Gastroesophageal sphincter (tissue), 4 donors: ENCODE data around the gene ARHGAP24. TPM values are rescaled to one million over a fixed set of nuclear protein-coding genes. Genes with fewer than 3 reads are reported as not detected.

Experiments used
- ATAC-seq: fragments of 150-250 bp; one replicate; pipeline ENCODE4 v1.9.1; 2016; ENCODE audit warnings: mild to moderate bottlenecking, moderate library complexity
- H3K27ac ChIP-seq, 4 donors: fragments of 200-600 bp; sonication (generic) in 3 of 4; 1 replicate in 3 of 4; 2 replicates in 1 of 4; pipeline ENCODE4 v1.5.1; 2016 to 2019
- H3K27me3 ChIP-seq: fragments of 200-600 bp; sonication (generic); one replicate; pipeline ENCODE4 v1.5.1; 2019
- H3K36me3 ChIP-seq, 2 donors: fragments of 200-600 bp; sonication (generic); one replicate each; pipeline ENCODE4 v1.5.1; 2019; ENCODE audit warnings: control low read depth in 1 of 2
- H3K4me1 ChIP-seq, 3 donors: fragments of 200-600 bp; sonication (generic); 1 replicate in 2 of 3; 2 replicates in 1 of 3; pipeline ENCODE4 v1.5.1; 2016 to 2019; ENCODE audit warnings: control low read depth in 2 of 3
- H3K4me3 ChIP-seq, 2 donors: fragments of 200-600 bp; sonication (generic); one replicate each; pipeline ENCODE4 v1.5.1; 2019; ENCODE audit warnings: mild to moderate bottlenecking in 1 of 2, moderate library complexity in 1 of 2
- H3K9me3 ChIP-seq, 3 donors: fragments of 200-600 bp; sonication (generic); one replicate each; pipeline ENCODE4 v1.5.1; 2017 to 2019; ENCODE audit warnings: control low read depth in 2 of 3
- EP300 ChIP-seq: sonication (generic); formaldehyde crosslinking; IDR thresholded peaks from one replicate; pipeline ENCODE4 v1.6.1; 2017; ENCODE audit warnings: antibody characterized with exemption, mild to moderate bottlenecking
- POLR2A ChIP-seq, 2 donors: fragments of 450-650 bp; IDR thresholded peaks; one replicate each; pipeline ENCODE4 v1.6.1; 2017; ENCODE audit warnings: antibody characterized with exemption in 2 of 2, mild to moderate bottlenecking in 2 of 2, moderate library complexity in 1 of 2
- POLR2AphosphoS5 ChIP-seq: sonication (generic); formaldehyde crosslinking; IDR thresholded peaks from one replicate; pipeline ENCODE4 v1.6.1; 2017; ENCODE audit warnings: antibody characterized with exemption
- WGBS, 2 donors: methylation state at CpG; one replicate each; pipeline ENCODE4 v1.1.5; 2018; ENCODE audit warnings: low coverage in 1 of 2; 5-methylcytosine and 5-hydroxymethylcytosine counted together
- total RNA-seq, 4 donors: library from RNA; depleted of rRNA; stranded (reverse); fragments of >200 nt; gene quantifications; one replicate each; pipeline ENCODE4 v1.1.0, GENCODE V29; 2016
- TF ChIP-seq, protein P1 (sequence below), 4 experiments: fragments of 200-600 bp in 2 of 4; fragments of 450-650 bp in 2 of 4; sonication (generic) in 1 of 4; IDR thresholded peaks; one replicate each; pipeline ENCODE4 v1.5.1; 2017 to 2019; ENCODE audit warnings: antibody characterized with exemption in 4 of 4, mild to moderate bottlenecking in 2 of 4, moderate library complexity in 2 of 4

ARHGAP24 gene
- total RNA-seq, 4 donors from 2014 or later, result 24.4 to 38.6 (median 34.3) TPM

DNA sequence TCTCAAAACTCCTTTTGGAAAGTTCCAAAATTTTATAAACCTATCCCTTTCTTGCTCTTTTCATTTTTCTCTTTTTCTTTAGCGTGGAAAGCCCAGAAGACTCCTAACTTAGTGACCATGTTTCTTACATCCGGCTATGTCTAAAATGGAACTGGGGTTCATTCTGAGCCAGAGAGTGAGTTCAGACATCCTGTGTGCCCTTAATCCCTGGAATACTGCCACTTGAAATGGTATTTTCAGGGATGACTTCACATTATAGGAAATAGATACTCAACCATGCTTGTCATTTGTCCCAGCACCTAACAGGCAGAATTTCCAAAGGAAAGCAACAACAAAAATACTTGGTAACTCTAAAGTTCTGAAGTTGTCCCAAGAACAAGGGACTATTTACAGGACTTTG, 379.6 kb downstream of the ARHGAP24 start:
- no peak overlapping the region for H3K27ac ChIP-seq
- TF ChIP-seq, protein P1, sequence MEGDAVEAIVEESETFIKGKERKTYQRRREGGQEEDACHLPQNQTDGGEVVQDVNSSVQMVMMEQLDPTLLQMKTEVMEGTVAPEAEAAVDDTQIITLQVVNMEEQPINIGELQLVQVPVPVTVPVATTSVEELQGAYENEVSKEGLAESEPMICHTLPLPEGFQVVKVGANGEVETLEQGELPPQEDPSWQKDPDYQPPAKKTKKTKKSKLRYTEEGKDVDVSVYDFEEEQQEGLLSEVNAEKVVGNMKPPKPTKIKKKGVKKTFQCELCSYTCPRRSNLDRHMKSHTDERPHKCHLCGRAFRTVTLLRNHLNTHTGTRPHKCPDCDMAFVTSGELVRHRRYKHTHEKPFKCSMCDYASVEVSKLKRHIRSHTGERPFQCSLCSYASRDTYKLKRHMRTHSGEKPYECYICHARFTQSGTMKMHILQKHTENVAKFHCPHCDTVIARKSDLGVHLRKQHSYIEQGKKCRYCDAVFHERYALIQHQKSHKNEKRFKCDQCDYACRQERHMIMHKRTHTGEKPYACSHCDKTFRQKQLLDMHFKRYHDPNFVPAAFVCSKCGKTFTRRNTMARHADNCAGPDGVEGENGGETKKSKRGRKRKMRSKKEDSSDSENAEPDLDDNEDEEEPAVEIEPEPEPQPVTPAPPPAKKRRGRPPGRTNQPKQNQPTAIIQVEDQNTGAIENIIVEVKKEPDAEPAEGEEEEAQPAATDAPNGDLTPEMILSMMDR (IDR thresholded peaks at IDR 0.05), result no peak
- TF ChIP-seq EP300 (no peak), POLR2AphosphoS5 (no peak), POLR2A (IDR thresholded peaks at IDR 0.05) (no peak)
- H3K27me3 ChIP-seq, result no peaks in the 10 kb centered on the region
- H3K36me3 ChIP-seq, result no peaks in the 10 kb centered on the region
- 63 to 88% methylated on average over 2 of the region's 2 CpGs for WGBS, 2 donors
- no peak for ATAC-seq
- no peaks in the 10 kb centered on the region for H3K9me3 ChIP-seq
- H3K4me1 ChIP-seq, result peaks cover 0 to 7% (median 0%) of the 10 kb centered on the region in 3 donors
- H3K4me3 ChIP-seq, result no peak overlapping the region

DNA sequence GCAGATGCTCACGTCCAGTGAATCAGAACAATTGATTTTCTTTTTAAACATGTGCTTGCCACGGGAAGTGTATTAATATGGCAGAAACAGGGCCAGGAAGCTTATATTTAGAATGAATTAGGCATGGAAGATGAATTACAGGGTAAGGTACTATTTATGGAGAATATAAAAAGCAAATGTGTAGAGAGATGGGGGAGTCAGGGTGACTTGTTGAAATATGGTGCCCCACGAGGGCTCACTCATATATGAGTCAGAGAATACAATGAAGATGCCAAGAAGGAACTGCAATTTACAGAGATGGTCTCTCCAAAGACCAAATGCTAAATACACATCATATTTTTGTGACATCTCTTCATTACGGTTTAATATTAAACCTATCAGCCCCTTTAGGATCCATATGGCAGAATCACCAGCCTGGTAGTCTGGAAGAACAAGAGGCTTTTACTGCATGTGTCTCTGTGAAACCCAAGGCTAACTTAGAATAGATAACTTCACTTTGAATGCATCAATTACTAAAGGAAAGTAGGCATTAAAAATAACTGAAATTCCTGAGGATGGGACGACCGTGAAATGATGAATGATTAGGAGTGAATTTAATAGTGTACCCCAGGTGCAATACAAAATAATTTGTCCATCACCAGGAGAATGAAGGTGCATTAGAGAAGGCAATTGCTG, 385.3 kb downstream of the ARHGAP24 start:
- Histone ChIP-seq H3K4me3 (no peak overlapping the region), H3K27me3 (no peaks in the 10 kb centered on the region), H3K36me3 (no peaks in the 10 kb centered on the region), H3K9me3 (no peaks in the 10 kb centered on the region), H3K4me1 (peaks cover 3 to 35% (median 3%) of the 10 kb centered on the region in 3 donors), H3K27ac (no peak overlapping the region)
- no peak for ATAC-seq
- TF ChIP-seq POLR2AphosphoS5 (no peak), EP300 (no peak), POLR2A (IDR thresholded peaks at IDR 0.05) (no peak)
- TF ChIP-seq, protein P1 (IDR thresholded peaks at IDR 0.05), result no peak
- 31 to 48% methylated on average over 6 of the region's 6 CpGs for WGBS, 2 donors

DNA sequence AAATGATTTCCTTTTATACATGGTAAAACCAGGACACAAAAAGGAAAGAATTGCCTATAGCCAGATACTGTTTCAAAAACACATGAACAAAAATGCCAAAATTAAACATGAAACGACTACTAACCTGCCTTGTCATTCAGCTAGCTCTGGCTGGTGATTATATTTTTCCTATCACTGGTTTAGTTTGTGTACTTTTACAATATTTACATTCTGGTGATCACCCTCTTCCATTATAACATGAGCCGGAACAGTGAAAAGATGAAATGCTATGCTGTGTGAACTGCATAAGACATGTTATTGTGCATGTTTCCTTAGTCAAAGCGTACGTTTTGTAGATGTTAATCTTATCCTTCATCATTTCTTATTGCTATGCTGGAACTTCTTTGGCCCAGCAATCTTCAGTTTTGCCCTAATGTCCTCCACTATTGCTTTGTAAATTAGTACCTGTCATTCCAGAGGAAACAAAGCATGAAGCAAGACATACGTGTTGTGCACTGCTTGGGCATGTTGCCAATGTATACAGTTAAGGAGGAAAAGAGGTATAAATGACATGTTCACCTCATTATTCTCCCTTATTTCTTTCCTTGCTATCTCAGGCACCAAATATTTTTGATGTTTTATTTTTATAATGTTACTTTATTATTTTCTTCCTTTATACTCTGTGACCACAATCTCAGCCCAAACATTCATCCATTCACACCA, 386.3 kb downstream of the ARHGAP24 start:
- no peak for ATAC-seq
- H3K4me3 ChIP-seq, result no peak overlapping the region
- no peaks in the 10 kb centered on the region for H3K9me3 ChIP-seq
- TF ChIP-seq EP300 (no peak), POLR2AphosphoS5 (no peak), POLR2A (IDR thresholded peaks at IDR 0.05) (no peak)
- TF ChIP-seq, protein P1 (IDR thresholded peaks at IDR 0.05), result no peak
- no peak overlapping the region for H3K27ac ChIP-seq
- no peaks in the 10 kb centered on the region for H3K27me3 ChIP-seq
- peaks cover 3 to 40% (median 7%) of the 10 kb centered on the region in 3 donors for H3K4me1 ChIP-seq
- WGBS, 2 donors, result 24 to 60% methylated on average over 5 of the region's 5 CpGs
- no peaks in the 10 kb centered on the region for H3K36me3 ChIP-seq

DNA sequence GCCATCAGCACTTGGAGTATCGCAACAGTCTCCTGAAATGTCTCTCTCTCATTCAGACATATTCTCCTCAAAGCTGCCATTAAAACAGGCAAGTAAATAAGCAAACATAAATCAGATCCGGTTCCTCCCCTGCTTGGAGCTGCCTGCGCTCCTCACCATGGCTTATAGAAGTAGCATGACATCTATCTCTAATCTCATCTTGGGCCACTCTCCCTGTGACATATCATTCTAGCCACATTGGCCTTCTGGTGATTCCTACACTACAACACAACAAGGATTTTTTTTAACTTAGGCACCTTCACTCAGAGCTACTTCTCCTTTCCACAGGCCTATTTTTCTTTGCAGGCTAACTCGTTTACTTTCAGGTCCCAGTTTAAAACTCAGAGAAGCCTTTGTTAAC, 387.9 kb downstream of the ARHGAP24 start:
- no peaks in the 10 kb centered on the region for H3K36me3 ChIP-seq
- 81 to 85% methylated on average over 3 of the region's 4 CpGs for WGBS, 2 donors
- H3K27me3 ChIP-seq, result no peaks in the 10 kb centered on the region
- no peak overlapping the region for H3K27ac ChIP-seq
- ATAC-seq, result no peak
- TF ChIP-seq POLR2AphosphoS5 (no peak), POLR2A (IDR thresholded peaks at IDR 0.05) (no peak), EP300 (no peak)
- TF ChIP-seq, protein P1 (IDR thresholded peaks at IDR 0.05), result no peak
- no peak overlapping the region for H3K4me3 ChIP-seq
- H3K9me3 ChIP-seq, result no peaks in the 10 kb centered on the region
- H3K4me1 ChIP-seq, result peaks cover 15 to 57% (median 16%) of the 10 kb centered on the region in 3 donors
